ENCODE measurements around the gene TMC7. TPM values are rescaled to one million over a fixed set of nuclear protein-coding genes. Genes with fewer than 3 reads are reported as not detected.
"Not testable (repeated sequence)": the region's sequence is repeated elsewhere in the genome, so short reads cannot be mapped to it uniquely, and the experiment has no call there.

The TMC7 gene
- total and polyA plus RNA-seq, 2 experiments from 2014 or later = 0.54 to 1.4 TPM

DNA sequence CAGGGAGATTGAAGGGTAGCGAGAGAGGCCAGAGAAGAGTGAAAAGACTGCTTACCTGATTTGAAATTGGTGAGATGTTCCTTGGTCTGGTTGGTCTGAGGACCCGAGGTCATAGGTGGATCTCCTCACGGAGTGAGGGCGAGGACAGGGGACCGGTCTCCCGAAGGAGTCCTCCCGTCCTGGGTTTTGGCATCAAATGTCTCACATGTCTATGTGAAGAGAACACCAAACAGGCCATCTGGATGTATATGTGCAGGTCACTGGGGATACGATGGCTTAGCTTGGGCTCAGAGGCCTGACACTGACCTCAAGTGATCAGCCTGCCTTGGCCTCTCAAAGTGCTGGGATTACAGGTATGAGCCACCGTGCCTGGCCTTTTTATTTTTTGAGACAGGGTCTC, 13.3 kb downstream of the TMC7 start:
- in situ Hi-C loops (cut with MboI) = not testable (repeated sequence)
- WGBS, 2 experiments (ENCODE audit: low coverage in 1 of 2, low lambda C conversion rate in 2 of 2, missing lambda C conversion rate in 2 of 2) = 88 to 92% methylated on average over 9 of the region's 9 CpGs
- peaks cover 20% of the 10 kb centered on the region for H3K4me1 ChIP-seq (ENCODE audit: insufficient read depth)

GRCh38 chr16:18999045-18999393, 15.3 kb downstream of the TMC7 start:
- H3K4me2 ChIP-seq (ENCODE audit: unreplicated experiment) = peak overlapping the region; percentile 25
- in situ Hi-C loops (cut with MboI) = no loop called here
- peak overlapping the region; percentile 75 for H3K27ac ChIP-seq

More for the DNA sequence above, 13.3 kb downstream of the TMC7 start:
- H4K20me1 ChIP-seq (ENCODE audit: insufficient read depth); H3K36me3 ChIP-seq (ENCODE audit: low read depth); H3K9me2 ChIP-seq (ENCODE audit: insufficient read depth); H3K79me2 ChIP-seq (ENCODE audit: insufficient read depth); H3K9ac ChIP-seq; H3K27ac ChIP-seq; H3K27me3 ChIP-seq (replicated peaks; ENCODE audit: insufficient read depth); DNase-seq; H3K4me2 ChIP-seq (ENCODE audit: unreplicated experiment); H2AFZ ChIP-seq; H3K4me3 ChIP-seq; H3K9me3 ChIP-seq (ENCODE audit: low read depth): not testable (repeated sequence)
- H3F3A ChIP-seq (ENCODE audit: insufficient read depth) = peaks cover 12% of the 10 kb centered on the region

DNA sequence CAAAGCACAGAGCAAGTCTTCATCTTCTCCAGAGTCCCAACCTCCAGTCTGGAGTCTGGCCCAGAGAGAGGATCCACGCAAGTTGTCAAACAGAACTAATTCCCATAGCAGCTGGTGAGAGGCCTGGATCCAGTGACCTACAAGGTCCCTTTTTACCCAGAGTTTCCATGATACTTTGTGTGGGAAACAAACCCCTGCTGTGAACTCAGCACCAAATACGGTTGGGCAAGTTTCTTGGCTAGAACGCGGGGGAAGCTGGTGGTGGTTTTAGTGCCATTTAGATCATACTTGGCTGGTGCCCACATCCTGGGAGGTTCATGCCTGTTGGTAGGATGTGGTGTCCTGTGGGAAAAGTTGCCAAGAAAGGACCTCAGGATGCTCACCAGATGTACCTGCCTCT, 18.1 kb downstream of the TMC7 start:
- no peaks in the 10 kb centered on the region for H3K9me3 ChIP-seq (ENCODE audit: low read depth)
- no peaks in the 10 kb centered on the region for H3K27me3 ChIP-seq (replicated peaks; ENCODE audit: insufficient read depth)
- peak; percentile 94 for DNase-seq
- H3K36me3 ChIP-seq (ENCODE audit: low read depth) = no peaks in the 10 kb centered on the region
- H3K9ac ChIP-seq = peak overlapping the region; percentile 66
- no peaks in the 10 kb centered on the region for H3K9me2 ChIP-seq (ENCODE audit: insufficient read depth)
- H4K20me1 ChIP-seq (ENCODE audit: insufficient read depth) = no peaks in the 10 kb centered on the region
- H3K27ac ChIP-seq = peak overlapping the region; percentile 94
- peaks cover 20% of the 10 kb centered on the region for H3K4me1 ChIP-seq (ENCODE audit: insufficient read depth)
- WGBS, 2 experiments (ENCODE audit: low coverage in 1 of 2, low lambda C conversion rate in 2 of 2, missing lambda C conversion rate in 2 of 2) = 17 to 27% methylated on average over 4 of the region's 4 CpGs
- H3K79me2 ChIP-seq (ENCODE audit: insufficient read depth) = no peaks in the 10 kb centered on the region
- peaks cover 20% of the 10 kb centered on the region for H3F3A ChIP-seq (ENCODE audit: insufficient read depth)
- H3K4me3 ChIP-seq = no peak overlapping the region
- TF ChIP-seq EZH2 (IDR thresholded peaks at IDR 0.05; ENCODE audit: insufficient read depth, poor library complexity, severe bottlenecking) (no peak), EZH2phosphoT487 (IDR thresholded peaks at IDR 0.05; ENCODE audit: insufficient read depth, low read depth) (no peak)
- no peak overlapping the region for H3K4me2 ChIP-seq (ENCODE audit: unreplicated experiment)
- in situ Hi-C loops (cut with MboI) = no loop called here
- H2AFZ ChIP-seq = peak overlapping the region; percentile 13; the same call in 1 of the 2 replicates

More at GRCh38 chr16:18999045-18999393, 15.3 kb downstream of the TMC7 start:
- no peaks in the 10 kb centered on the region for H4K20me1 ChIP-seq (ENCODE audit: insufficient read depth)
- H3K4me3 ChIP-seq = no peak overlapping the region
- 79 to 82% methylated on average over 4 of the region's 4 CpGs for WGBS, 2 experiments (ENCODE audit: low coverage in 1 of 2, low lambda C conversion rate in 2 of 2, missing lambda C conversion rate in 2 of 2)
- peaks cover 20% of the 10 kb centered on the region for H3K4me1 ChIP-seq (ENCODE audit: insufficient read depth)
- H3K9ac ChIP-seq = peak overlapping the region; percentile 49
- no peaks in the 10 kb centered on the region for H3K36me3 ChIP-seq (ENCODE audit: low read depth)
- no peak overlapping the region for H2AFZ ChIP-seq
- H3K9me3 ChIP-seq (ENCODE audit: low read depth) = no peaks in the 10 kb centered on the region
- peaks cover 20% of the 10 kb centered on the region for H3F3A ChIP-seq (ENCODE audit: insufficient read depth)
- peak; percentile 14 for DNase-seq
- no peaks in the 10 kb centered on the region for H3K9me2 ChIP-seq (ENCODE audit: insufficient read depth)
- no peak for TF ChIP-seq EZH2 (IDR thresholded peaks at IDR 0.05; ENCODE audit: insufficient read depth, poor library complexity, severe bottlenecking)
- no peak for TF ChIP-seq EZH2phosphoT487 (IDR thresholded peaks at IDR 0.05; ENCODE audit: insufficient read depth, low read depth)
- H3K79me2 ChIP-seq (ENCODE audit: insufficient read depth) = no peaks in the 10 kb centered on the region
- H3K27me3 ChIP-seq (replicated peaks; ENCODE audit: insufficient read depth) = no peaks in the 10 kb centered on the region

GRCh38 chr16:19003935-19004334, 20.2 kb downstream of the TMC7 start:
- TF ChIP-seq EZH2phosphoT487 (IDR thresholded peaks at IDR 0.05; ENCODE audit: insufficient read depth, low read depth) (no peak), EZH2 (IDR thresholded peaks at IDR 0.05; ENCODE audit: insufficient read depth, poor library complexity, severe bottlenecking) (no peak)
- Histone ChIP-seq H3K9me3 (ENCODE audit: low read depth) (no peaks in the 10 kb centered on the region), H3K9ac (no peak overlapping the region), H3K4me2 (ENCODE audit: unreplicated experiment) (no peak overlapping the region), H3K27ac (no peak overlapping the region), H3K79me2 (ENCODE audit: insufficient read depth) (no peaks in the 10 kb centered on the region), H3K27me3 (replicated peaks; ENCODE audit: insufficient read depth) (no peaks in the 10 kb centered on the region), H3K4me3 (no peak overlapping the region), H4K20me1 (ENCODE audit: insufficient read depth) (no peaks in the 10 kb centered on the region), H3K9me2 (ENCODE audit: insufficient read depth) (no peaks in the 10 kb centered on the region), H2AFZ (no peak overlapping the region), H3K4me1 (ENCODE audit: insufficient read depth) (peaks cover 23% of the 10 kb centered on the region), H3F3A (ENCODE audit: insufficient read depth) (peaks cover 33% of the 10 kb centered on the region), H3K36me3 (ENCODE audit: low read depth) (no peaks in the 10 kb centered on the region)
- no peak for DNase-seq
- in situ Hi-C loops (cut with MboI) = no loop called here
- WGBS, 2 experiments (ENCODE audit: low coverage in 1 of 2, low lambda C conversion rate in 2 of 2, missing lambda C conversion rate in 2 of 2) = 50 to 64% methylated on average over 4 of the region's 4 CpGs

All from GM23248 (cell line).